ENCODE data around the gene RFPL3. TPM values are rescaled to one million over a fixed set of nuclear protein-coding genes. Genes with fewer than 3 reads are reported as not detected.
"Not testable (repeated sequence)": the region's sequence is repeated elsewhere in the genome, so short reads cannot be mapped to it uniquely, and the experiment has no call there.

RFPL3 gene
- total RNA-seq, 1 experiment from 2014 or later, result not detected

DNA sequence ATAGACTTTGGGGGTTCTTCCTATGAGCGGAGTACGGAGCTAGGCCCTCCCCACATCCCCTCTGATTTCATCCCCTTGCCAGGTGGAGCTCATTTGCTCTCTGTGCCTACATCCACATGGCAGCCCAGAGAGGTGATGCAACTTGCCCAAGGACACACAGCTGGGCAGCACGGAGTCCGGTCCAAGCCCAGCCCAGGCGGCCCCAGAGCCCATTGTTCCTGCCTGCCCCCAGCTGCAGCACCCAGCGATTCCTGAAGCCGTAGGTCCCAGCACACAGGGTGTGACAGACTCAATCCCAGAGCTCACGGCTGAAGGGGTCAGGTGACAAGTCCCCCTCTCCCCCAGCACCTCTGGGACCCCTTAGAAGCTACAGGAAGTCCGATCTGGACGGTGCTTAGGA, 22.2 kb upstream of the RFPL3 start:
- Histone ChIP-seq H4K20me1 (ENCODE audit: low read length) (no peaks in the 10 kb centered on the region), H3K9ac (ENCODE audit: low read length) (no peak overlapping the region), H2AFZ (ENCODE audit: low read length) (no peak overlapping the region), H3K36me3 (ENCODE audit: low read depth, low read length) (no peaks in the 10 kb centered on the region), H3K9me2 (replicated peaks; ENCODE audit: low read length) (no peaks in the 10 kb centered on the region), H3F3A (ENCODE audit: low read length, unreplicated experiment) (no peaks in the 10 kb centered on the region), H3K27ac (ENCODE audit: low read length) (no peak overlapping the region), H3K27me3 (ENCODE audit: low read length) (peaks cover 17% of the 10 kb centered on the region), H3K79me2 (ENCODE audit: low read length) (no peaks in the 10 kb centered on the region), H3K9me3 (ENCODE audit: low read length) (no peaks in the 10 kb centered on the region), H3K4me3 (ENCODE audit: low read length) (no peak overlapping the region), H3K4me1 (ENCODE audit: insufficient read depth, low read length) (no peaks in the 10 kb centered on the region), H3K4me2 (ENCODE audit: low read length) (no peak overlapping the region)
- BruUV-seq (replicated peaks), result no TSS peak
- TF ChIP-seq EZH2phosphoT487 (IDR thresholded peaks at IDR 0.05; ENCODE audit: borderline replicate concordance, low read length), result no peak
- no peak for TF ChIP-seq EZH2 (IDR thresholded peaks at IDR 0.05; ENCODE audit: low read length, unreplicated experiment)
- TF ChIP-seq CTCF (conservative IDR thresholded peaks at IDR 0.05; ENCODE audit: low read depth, low read length), result no peak
- ATAC-seq, result no peak
- ChIA-PET POLR2A (ENCODE audit: unreplicated experiment) (no interaction called here), CTCF (no interaction called here)
- intact Hi-C loops (cut with micrococcal nuclease), result no loop called here
- DNase-seq, result no peak

DNA sequence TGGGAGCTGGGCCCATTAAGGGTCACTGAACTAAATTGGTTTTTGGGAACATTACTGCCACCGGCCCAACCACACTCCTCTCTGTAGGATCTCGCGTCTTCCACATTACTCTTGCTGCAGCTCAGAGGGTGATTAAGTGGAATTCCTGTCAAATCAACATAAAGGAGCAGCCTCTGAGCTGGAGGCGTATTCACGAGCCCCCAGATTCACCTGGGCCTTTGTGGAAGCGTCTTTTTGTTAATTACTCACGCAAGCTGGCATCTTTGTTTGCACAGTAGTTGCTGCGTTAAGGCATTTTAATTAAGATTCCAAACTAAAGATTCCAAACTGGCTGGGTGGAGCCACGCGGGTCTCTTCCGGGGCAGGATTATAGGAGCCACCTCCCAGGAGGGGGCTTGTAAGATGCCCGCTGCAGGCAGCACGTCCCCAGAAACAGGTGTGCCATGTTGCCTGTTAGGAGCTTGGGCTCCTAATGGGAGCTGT, 21.5 kb upstream of the RFPL3 start:
- TF ChIP-seq EZH2 (IDR thresholded peaks at IDR 0.05; ENCODE audit: low read length, unreplicated experiment), result no peak
- TF ChIP-seq CTCF (conservative IDR thresholded peaks at IDR 0.05; ENCODE audit: low read depth, low read length), result no peak
- TF ChIP-seq EZH2phosphoT487 (IDR thresholded peaks at IDR 0.05; ENCODE audit: borderline replicate concordance, low read length), result no peak
- ChIA-PET CTCF (no interaction called here), POLR2A (ENCODE audit: unreplicated experiment) (no interaction called here)
- peaks cover 23% of the 10 kb centered on the region for H3K27me3 ChIP-seq (ENCODE audit: low read length)
- no peak overlapping the region for H3K27ac ChIP-seq (ENCODE audit: low read length)
- H3F3A ChIP-seq (ENCODE audit: low read length, unreplicated experiment), result no peaks in the 10 kb centered on the region
- no peak overlapping the region for H3K9ac ChIP-seq (ENCODE audit: low read length)
- intact Hi-C loops (cut with micrococcal nuclease), result no loop called here
- H3K9me3 ChIP-seq (ENCODE audit: low read length), result no peaks in the 10 kb centered on the region
- no peak overlapping the region for H2AFZ ChIP-seq (ENCODE audit: low read length)
- H3K9me2 ChIP-seq (replicated peaks; ENCODE audit: low read length), result no peaks in the 10 kb centered on the region
- no peaks in the 10 kb centered on the region for H3K79me2 ChIP-seq (ENCODE audit: low read length)
- BruUV-seq (replicated peaks), result no TSS peak
- H4K20me1 ChIP-seq (ENCODE audit: low read length), result no peaks in the 10 kb centered on the region
- ATAC-seq (no peak), DNase-seq (no peak)
- no peaks in the 10 kb centered on the region for H3K4me1 ChIP-seq (ENCODE audit: insufficient read depth, low read length)
- H3K4me3 ChIP-seq (ENCODE audit: low read length), result no peak overlapping the region
- no peaks in the 10 kb centered on the region for H3K36me3 ChIP-seq (ENCODE audit: low read depth, low read length)
- no peak overlapping the region for H3K4me2 ChIP-seq (ENCODE audit: low read length)

- Histone ChIP-seq H3K4me3 (ENCODE audit: low read length) (no peak overlapping the region), H3K4me1 (ENCODE audit: insufficient read depth, low read length) (no peaks in the 10 kb centered on the region), H3K9ac (ENCODE audit: low read length) (no peak overlapping the region), H2AFZ (ENCODE audit: low read length) (no peak overlapping the region), H3F3A (ENCODE audit: low read length, unreplicated experiment) (no peaks in the 10 kb centered on the region), H4K20me1 (ENCODE audit: low read length) (no peaks in the 10 kb centered on the region), H3K79me2 (ENCODE audit: low read length) (no peaks in the 10 kb centered on the region), H3K36me3 (ENCODE audit: low read depth, low read length) (no peaks in the 10 kb centered on the region), H3K27me3 (ENCODE audit: low read length) (peaks cover 30% of the 10 kb centered on the region), H3K27ac (ENCODE audit: low read length) (no peak overlapping the region), H3K9me2 (replicated peaks; ENCODE audit: low read length) (no peaks in the 10 kb centered on the region), H3K4me2 (ENCODE audit: low read length) (no peak overlapping the region), H3K9me3 (ENCODE audit: low read length) (no peaks in the 10 kb centered on the region)
- ChIA-PET POLR2A (ENCODE audit: unreplicated experiment) (no interaction called here), CTCF (no interaction called here)
- no peak for ATAC-seq
- BruUV-seq (replicated peaks), result no TSS peak
- TF ChIP-seq CTCF (conservative IDR thresholded peaks at IDR 0.05; ENCODE audit: low read depth, low read length) (no peak), EZH2phosphoT487 (IDR thresholded peaks at IDR 0.05; ENCODE audit: borderline replicate concordance, low read length) (no peak), EZH2 (IDR thresholded peaks at IDR 0.05; ENCODE audit: low read length, unreplicated experiment) (no peak)
- no peak for DNase-seq
- intact Hi-C loops (cut with micrococcal nuclease), result no loop called here
These were observed 20.8 kb upstream of the RFPL3 start for GRCh38 chr22:32336771-32337424.

- H3K36me3 ChIP-seq (ENCODE audit: low read depth, low read length); BruUV-seq (replicated peaks); ATAC-seq; H3K9me2 ChIP-seq (replicated peaks; ENCODE audit: low read length); H3K27ac ChIP-seq (ENCODE audit: low read length); DNase-seq; H3K4me1 ChIP-seq (ENCODE audit: insufficient read depth, low read length); H2AFZ ChIP-seq (ENCODE audit: low read length); H3K79me2 ChIP-seq (ENCODE audit: low read length); intact Hi-C loops (cut with micrococcal nuclease); H3F3A ChIP-seq (ENCODE audit: low read length, unreplicated experiment); H3K9me3 ChIP-seq (ENCODE audit: low read length); POLR2A ChIA-PET (ENCODE audit: unreplicated experiment); H3K4me3 ChIP-seq (ENCODE audit: low read length); H3K4me2 ChIP-seq (ENCODE audit: low read length); H3K9ac ChIP-seq (ENCODE audit: low read length); CTCF ChIA-PET; H4K20me1 ChIP-seq (ENCODE audit: low read length): not testable (repeated sequence)
- H3K27me3 ChIP-seq (ENCODE audit: low read length), result peaks cover 34% of the 10 kb centered on the region
These were observed 20.2 kb upstream of the RFPL3 start for GRCh38 chr22:32337425-32337824.
